Fibroblast of peridontal ligament (primary cell): ENCODE results near the gene C1orf21.
"Not testable (repeated sequence)": the region's sequence is repeated elsewhere in the genome, so short reads cannot be mapped to it uniquely, and the experiment has no call there.

ENCODE experiments used
- DNase-seq: peaks from one replicate; pipeline ENCODE4 v3.0.0-alpha.2; 2010; ENCODE audit errors: extremely low read depth

The C1orf21 gene, protein sequence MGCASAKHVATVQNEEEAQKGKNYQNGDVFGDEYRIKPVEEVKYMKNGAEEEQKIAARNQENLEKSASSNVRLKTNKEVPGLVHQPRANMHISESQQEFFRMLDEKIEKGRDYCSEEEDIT

DNA sequence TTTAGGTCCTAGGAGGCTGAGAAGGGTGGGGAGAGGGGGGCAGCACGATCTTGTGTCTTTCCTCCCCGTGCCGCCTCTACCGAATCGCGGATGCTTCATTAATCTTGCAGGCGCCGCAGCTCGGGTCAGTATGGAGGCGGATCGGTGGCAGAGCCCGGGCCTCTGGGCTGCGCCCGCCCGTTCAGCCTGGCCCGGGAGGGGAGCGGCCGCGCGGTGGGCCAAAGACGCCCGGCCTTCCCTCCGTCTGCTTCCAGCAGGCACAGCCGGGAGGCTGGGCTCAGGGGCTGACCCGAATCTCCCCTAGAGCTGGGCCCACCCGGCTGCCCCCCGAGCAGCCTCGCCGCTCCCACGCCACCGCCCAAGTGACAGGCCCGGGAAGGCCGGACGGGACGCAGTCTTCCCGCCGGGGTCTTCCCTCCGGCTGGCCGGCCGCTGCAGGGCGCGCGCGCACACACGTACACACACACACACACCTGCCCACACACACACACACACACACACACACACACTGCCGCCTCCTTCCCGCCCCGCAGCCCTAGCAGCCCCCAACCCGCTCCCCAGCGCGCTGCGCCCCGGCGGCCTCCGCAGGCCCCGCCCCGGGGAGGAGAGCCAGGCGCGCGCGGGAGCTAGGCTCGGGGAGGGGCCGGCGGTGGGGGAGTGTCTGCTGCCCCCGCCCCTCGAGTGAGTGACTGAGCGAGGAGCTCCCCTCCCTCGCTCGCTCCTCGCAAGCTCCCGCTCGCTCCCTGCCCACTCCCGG is at the start of gene C1orf21:
C1orf21 (plus strand) TSS at position 718 of the 757 bp plus-strand sequence. CDS start 90,481 bp downstream, outside the sequence.
- peak; percentile 84 for DNase-seq

DNA sequence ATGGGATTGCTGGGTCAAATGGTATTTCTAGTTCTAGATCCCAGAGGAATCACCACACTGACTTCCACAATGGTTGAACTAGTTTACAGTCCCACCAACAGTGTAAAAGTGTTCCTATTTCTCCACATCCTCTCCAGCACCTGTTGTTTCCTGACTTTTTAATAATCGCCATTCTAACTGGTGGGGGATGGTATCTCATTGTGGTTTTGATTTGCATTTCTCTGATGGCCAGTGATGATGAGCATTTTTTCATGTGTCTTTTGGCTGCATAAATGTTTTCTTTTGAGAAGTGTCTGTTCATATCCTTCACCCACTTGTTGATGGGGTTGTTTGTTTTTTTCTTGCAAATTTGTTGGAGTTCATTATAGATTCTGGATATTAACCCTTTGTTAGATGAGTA is 49.0 kb upstream of the C1orf21 start:
- not testable (repeated sequence) for DNase-seq

DNA sequence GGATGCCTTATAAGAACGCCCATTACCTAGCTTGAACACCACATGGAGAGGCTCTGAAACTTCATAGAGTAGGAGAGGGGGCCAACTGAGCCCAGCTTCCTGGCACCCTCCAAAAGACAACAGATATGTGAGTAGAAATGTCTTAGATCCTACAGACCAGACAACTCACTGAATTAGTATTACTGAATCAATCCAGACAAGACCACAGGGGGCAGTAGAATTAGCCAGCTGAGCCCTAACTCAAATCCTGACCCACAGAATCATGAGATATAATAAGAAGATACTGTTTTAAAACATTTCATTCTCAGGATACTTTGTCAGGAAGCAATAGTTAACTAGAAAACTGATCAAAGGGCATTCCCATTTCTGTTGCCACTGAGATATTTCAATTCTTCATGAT is 45.8 kb upstream of the C1orf21 start:
- DNase-seq, result no peak

DNA sequence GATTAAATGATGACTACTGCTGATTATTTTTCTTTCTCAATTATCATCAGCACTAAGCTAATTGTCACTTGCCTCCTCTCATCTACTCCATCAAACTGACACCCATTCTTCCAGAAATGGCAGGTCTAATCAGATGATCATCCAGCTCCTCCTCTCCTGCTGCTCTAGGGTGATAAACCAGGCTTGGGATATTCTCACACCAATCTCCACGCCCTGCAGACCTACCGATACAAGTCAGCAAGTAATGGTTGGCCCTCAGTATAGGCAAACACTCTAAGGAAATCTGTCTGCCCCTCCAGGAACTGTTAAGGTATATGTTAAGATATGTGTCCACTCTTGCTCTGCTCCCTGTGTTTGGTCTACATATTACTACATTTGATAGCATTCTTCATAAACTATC is 36.3 kb upstream of the C1orf21 start:
- DNase-seq, result no peak

DNA sequence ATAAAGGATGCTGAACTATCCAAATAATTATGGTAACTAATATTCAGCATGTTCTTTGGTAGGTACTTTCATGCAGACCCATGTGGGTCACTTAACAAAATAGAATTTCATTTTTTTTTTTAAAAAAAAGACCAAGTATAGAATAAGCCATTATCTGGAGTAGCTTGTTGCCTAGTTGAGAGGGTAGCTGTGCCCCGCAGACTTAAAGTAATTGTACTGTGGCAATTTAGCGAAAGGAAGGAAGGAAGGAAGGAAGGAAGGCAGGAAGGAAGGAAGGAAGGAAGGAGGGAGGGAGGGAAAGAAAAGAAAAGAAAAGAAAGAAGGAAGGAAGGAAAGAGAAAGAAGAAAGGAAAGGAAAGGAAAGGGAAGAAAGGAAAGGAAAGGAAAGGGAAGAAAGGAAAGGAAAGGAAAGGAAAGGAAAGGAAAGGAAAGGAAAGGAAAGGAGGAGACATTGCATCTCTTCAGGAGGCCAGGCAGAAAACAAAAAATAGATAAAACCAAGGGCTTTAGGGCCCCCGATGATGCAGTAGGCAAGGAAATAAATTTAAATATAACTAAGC is 35.3 kb upstream of the C1orf21 start:
- DNase-seq, result no peak

DNA sequence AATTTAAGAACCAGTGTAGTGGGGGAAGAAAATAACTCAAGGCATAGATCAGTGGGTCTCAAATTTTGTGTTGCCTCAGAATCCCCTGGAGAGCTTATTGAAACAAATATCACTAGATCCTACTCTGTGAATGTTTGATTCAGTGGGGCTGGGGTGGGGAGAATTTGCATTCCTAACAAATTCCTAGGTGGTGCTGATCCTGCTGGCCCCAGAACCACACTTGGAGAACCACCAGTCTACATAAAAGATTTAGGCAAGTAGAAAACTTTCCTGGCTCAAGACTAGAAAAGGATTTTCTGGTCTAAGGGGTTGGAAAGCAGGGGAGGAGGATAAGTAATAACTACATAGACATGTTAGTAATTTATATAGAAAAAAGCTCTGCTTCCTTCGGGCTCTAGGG is 34.1 kb upstream of the C1orf21 start:
- DNase-seq, result peak; percentile 86

DNA sequence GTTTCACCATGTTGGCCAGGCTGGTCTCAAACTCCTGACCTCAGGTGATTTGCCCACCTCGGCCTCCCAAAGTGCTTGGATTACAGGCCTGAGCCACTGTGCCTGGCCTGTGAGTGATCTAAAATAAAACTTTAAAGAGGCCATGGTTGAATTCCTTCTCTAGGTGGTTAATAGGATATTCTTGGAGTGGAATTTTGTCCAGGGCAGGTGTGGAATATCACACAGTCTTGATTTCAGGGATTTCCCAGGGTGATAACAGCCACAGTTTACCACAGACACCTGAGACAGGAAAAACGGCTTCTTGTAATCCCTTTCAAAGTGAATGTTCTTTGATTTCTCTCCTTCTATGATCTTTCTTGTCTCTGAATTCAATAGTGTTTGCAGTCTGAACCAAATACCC is 32.1 kb upstream of the C1orf21 start:
- DNase-seq, result no peak

DNA sequence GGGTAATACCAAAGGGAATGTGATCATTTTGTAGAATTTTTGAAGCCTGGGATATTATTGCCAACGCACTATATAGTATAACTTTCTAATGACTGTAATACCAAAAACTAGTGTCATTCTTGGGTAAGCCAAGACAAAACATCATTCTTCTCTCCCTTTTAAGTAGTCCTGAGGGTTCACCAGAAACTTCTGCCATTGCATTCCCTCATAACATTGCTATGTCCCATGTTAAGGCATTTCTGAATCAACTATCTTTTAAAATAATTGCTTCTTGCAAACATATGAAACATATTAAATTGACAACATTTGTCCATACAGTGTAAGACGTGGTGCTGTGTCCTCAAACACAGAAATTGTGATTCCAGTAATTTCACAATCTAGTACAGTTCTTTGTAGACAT is 29.9 kb upstream of the C1orf21 start:
- DNase-seq, result no peak

DNA sequence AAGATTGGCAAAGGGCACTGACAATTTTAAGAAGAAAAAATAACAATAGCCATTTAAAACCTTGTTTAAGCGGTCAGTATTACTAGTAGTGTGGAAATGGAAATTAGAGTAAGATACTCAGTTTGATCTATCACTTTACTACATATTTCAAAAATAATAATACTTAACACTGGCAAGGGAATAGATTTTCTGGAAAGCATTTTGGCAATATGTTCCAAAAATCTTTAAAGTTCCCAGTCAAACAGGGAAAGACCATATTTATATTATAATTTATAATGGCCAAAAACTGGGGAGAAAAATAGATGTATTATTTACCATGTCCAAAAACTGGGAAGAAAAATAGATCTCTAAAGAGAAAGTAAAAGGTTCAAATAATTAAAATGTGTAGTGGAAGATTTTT is 28.6 kb upstream of the C1orf21 start:
- no peak for DNase-seq

DNA sequence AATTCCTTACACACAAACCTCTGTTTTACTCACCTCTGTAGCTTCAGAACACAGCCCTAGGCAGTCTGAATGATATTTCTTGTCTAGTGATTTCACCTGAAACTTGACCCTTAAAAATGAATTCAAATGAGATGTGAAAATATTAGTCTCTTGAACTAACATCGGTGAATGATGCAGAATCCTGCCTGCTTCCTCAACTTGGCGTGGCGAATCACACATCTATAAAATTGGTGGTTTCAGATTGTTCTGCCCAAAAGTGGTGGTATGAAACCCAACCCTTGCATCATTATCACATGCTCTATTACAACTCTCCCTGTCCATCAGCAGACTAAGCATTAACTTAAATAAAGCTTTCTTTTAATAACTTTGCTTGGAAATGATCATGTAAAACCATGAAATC is 26.9 kb upstream of the C1orf21 start:
- no peak for DNase-seq

DNA sequence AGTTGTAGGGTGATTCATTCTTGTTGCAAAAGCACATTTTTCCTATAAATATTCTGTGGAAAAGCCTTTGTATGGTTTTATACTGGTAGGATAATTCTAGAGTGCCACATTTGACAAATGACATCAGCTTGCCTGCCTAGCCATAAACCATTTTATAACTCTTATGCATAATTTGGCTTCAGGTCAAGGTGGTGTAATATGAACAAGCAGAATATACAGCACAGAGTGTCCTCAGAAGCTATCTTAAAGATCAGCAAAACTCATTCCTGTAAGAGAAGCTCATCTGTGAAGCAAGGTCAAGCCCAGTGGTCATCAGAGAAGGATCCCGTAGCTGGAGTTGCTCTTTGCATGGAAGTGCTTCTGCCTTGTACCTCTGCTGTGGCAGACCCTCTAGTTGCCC is 24.0 kb upstream of the C1orf21 start:
- peak; percentile 83 for DNase-seq

DNA sequence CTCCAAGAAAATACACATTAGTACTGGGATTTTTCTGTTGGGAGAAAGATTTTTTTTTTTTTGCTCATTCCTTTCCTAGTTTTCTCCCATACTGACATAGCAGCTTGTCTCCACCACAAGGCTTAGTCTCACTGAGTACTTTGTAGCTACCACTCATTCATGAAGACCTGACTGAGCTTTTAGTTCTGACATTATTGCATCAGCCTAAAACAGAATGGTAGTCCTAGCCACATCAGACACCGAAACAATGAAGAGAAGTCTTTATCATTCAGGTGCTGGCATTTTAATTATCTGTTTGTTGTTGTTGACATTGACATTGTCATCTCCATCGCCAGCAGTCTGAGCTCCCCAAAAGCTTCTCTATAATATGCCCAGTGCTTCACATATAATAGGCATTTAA is 21.1 kb upstream of the C1orf21 start:
- DNase-seq, result no peak

DNA sequence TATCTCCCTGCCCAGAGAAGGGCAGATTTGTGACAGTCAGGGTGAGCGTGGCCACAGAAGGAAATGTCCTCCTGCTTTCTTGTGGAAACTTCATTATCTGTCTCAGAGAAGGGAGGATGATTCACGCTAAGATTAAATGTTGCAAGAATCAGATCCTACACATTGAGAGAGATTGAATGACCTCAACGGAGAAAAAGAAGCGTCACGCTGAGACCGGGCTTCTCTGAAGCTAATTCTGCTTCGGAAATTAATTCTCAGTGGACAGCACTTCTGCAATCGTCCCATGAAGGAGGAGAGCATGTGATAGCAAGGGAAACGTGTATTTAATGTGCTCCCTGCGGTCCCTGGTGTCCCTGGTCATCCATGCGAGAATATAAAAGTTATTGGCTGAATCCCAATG is 19.8 kb upstream of the C1orf21 start:
- no peak for DNase-seq

DNA sequence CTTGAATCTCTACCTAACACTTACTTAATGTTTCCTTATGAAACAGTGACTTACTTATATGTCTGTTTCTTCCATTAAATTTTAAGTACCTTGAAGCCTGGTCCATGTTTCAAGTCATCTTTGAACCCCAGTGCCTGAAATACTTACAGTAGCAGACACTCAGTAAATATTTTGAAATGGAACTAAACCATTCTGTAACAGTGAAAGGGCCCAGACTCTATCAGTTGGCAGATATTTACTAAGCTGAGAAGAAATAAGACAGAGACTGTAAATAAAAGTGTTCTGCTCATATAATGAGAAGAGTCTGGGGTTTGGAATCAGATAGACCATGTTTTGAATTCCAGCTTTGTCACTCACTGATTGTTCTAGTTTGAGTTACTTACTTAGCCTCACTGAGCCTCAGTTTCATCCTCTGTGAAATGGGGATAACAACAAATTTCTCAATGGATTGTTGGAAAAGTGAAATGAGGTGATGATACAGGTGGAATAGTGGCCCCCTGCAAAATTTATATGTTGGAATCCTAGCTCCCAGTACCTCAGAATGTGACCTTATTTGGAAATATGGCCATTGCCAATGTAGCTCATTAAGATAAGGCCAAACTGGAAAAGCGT is 19.3 kb upstream of the C1orf21 start:
- DNase-seq, result no peak

DNA sequence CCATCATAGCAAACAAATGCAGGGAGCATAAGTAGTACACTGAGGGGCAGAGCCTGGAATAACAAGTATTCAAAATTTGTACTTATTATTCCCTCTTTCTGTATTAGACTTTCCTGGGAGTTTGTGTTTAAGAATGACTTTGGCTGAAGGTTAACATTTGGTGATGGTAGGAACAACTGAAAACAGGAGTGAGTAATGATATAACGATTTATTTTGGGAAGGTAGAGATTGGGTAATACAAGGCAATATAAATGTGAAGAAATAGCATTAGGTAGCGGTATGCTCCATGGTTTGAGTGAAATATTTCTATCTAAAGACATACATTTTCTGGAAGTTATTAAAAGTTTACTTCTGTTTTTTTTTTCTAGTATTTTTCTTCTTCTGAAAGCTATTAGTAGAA is 18.5 kb upstream of the C1orf21 start:
- no peak for DNase-seq

DNA sequence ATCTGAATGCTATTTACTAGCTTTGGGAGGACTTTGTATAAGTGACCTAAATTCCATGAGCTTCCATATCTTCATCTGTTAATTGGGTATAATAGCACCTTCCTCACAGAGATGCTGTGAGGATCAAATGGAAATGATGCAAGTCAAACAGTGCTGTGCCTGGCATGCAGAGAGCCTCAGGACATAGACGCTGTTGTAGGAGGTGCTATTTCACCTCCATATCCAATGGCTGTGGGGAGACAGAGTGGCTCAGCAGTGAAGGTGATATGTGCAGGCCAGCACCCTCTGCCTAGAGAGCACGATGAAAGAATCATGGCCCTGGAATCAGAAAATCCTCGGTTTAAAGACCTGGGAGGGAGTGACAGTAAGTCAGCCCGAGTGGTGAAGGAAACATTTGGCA is 16.0 kb upstream of the C1orf21 start:
- no peak for DNase-seq

DNA sequence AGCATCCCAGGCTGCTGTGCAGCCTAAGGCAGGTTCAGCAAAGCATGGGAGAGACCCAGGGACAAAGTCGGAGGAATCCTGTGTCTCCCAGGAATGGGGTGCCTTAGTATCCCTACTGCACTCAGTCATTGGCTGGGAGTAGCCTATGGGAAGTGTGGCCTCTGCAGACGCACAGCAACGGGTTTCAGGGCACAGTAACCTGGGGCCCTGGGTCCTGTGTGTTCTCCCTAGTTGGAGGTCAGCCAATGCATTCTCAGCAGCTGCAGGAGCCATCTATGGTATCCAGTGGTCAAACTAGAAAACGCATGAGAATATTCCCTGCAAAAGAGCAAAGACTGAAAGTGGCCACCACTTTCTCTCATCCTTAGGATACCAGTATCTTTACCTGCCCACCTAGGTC is 13.7 kb upstream of the C1orf21 start:
- no peak for DNase-seq

DNA sequence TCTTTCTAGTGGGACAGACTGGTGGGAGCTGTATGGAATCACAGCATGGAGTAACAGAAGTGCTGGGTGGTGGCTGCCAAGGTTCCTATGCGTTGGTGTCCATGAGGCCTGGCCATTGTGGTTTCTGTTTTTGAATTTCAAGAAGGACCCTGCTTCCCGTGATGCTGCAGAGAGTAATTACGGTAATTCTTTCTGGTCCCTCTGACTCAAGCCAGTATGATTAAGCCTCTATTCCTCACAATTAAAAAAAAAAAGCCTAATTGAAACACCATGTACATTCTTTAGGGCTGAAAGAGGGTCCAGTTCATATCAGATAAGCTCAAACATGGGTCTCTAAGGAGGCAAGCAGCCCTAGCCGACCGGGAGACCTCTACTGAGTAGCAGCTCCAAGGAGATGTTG is 10.5 kb upstream of the C1orf21 start:
- peak; percentile 42 for DNase-seq

DNA sequence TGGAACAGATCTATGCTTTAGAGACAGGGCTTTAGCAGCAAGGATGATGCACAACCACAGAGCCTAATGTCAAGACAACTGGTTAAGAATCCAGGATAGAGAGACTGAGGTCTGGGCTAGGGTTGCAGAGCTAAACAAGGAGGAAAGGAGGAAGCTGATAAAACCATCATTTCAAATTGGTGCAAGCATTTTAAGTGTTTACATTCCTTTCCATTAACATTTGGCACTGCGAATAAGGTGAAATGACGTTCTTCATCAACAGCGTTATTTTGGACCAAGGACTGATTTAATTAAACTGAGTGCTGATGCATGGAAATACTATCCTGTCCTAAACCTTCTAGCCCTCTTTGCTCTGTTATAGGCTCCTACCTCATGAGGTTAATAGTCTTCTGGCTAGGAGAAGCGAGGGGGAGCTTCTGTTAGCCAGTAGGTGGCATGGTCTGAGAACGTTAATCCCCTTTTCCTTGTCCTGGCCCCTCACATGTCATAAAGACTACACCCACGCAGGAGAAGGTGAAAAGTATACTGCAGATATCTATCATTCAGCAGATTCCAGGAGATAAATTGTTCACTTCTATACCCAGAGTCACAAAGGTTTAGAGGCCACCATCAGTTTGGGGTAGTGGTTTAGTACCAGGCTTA is 7.6 kb upstream of the C1orf21 start:
- no peak for DNase-seq

DNA sequence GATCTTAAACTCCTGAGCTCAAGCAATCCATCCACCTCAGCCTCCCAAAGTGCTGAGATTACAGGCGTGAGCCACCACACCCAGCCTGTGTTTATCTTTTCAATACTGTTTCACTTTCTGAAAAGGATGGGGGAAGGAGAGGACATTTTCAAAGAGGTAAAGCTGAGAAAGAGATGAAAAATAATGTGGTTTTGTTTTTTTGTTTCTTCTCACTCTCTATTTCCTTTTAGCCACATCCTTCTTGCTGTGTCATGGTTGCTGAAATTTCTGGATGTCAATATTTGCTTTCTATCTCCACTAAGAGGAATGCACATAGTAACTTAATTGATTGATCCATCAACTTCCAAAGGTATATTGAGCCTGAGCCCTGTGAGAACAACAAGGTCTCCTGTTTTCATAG is 6.4 kb upstream of the C1orf21 start:
- no peak for DNase-seq

DNA sequence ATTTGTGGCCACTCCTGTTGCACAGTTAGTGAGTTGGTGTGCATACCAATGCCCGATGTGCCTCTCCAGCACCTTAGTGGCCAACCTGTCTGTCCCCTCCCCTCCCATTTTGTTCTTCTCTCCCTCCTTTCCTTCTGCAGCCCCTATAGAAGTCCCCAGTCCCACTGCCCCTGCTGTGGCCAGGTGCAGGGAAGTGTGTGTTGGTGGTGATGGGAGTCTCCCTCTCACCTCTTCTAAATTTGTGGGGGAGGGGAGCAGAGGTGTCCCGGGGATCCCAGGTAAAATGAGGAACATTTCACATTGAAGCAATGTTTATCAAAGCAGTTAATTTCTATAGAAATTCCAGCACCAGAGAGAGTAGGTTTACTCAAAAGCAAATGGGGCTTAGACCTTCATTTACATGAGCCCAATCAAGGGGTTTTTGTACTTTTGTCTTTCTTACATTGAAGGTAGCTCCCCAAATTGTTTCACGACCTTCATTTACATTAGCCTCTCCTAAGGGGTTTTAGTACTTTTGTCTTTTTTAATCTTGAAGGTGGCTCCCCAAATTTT is 3.0 kb upstream of the C1orf21 start:
- no peak for DNase-seq

DNA sequence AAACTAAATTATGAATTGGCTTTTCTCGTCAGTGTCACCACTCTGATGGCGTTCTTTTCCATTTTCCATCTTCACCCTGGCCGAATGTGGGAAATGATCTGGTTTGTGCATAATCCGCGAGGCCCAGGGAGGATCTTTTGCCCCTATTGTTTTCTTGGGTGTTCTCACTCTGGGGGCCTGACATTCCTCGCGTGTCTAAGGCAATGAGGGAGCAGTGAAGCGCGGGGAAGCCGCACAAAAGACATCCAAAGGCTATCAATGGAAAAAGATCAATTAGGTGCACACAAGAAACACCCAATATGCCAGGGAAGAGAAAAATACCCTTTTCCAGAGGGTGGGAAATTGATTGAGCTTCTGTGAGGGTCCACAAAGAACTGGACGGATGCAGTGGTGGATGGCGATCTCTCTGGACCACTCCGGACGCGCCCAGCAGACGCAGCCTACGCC is 941 bp upstream of the C1orf21 start:
- DNase-seq, result no peak
